ENCODE data around the gene FAM53B.
A peak's percentile ranks its signal among the peaks of the same experiment; 100 is the strongest.

The FAM53B gene

DNA sequence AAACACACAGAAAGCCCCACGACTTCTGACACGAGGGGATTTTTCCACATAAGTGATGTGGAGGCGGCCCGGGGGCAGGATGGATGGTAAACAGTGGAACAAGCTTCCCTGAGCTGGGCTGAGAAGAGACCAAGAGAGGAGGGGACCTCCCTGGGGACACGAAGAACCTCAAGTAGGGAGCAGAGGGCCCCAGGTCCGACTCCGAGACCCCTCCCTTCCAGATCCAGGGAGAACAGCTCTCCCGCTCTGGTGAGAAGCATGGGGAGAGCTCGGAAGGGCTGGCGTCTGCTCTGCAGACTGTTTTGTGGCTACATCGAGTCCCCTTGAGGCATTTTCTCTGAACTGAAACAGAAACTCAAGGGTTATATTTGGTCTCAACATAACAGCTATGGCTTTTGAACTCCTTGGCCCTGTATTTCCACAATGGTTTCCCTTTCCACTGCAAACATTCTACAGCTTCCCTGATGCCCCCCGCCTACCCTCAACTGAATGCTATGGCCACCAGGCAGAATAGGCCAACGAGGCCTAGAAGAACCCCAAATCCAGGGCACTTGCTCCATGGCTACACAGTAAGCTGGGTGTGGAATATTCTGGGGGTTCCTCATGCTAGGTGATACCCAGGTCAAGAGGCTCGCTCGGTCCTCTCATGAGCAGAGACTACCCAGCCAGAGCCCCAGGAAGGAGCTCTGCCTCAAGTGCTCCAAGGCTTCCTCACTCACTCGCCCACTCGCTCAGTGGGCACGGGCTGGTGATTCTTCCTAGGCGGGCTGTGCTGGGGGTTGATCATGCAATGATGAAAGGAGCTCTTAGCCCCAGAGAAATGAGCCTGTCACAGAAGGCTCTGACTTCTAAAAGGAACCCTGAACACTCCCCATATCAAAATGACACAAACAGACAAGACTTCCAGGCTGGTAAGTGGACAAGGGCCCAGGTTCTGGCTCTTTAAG, 47.5 kb downstream of the FAM53B start:
- DNase-seq (ENCODE audit: low spot score), result no peak

GRCh38 chr10:124695259-124695658, 48.9 kb downstream of the FAM53B start:
- no peak for DNase-seq (ENCODE audit: low spot score)

DNA sequence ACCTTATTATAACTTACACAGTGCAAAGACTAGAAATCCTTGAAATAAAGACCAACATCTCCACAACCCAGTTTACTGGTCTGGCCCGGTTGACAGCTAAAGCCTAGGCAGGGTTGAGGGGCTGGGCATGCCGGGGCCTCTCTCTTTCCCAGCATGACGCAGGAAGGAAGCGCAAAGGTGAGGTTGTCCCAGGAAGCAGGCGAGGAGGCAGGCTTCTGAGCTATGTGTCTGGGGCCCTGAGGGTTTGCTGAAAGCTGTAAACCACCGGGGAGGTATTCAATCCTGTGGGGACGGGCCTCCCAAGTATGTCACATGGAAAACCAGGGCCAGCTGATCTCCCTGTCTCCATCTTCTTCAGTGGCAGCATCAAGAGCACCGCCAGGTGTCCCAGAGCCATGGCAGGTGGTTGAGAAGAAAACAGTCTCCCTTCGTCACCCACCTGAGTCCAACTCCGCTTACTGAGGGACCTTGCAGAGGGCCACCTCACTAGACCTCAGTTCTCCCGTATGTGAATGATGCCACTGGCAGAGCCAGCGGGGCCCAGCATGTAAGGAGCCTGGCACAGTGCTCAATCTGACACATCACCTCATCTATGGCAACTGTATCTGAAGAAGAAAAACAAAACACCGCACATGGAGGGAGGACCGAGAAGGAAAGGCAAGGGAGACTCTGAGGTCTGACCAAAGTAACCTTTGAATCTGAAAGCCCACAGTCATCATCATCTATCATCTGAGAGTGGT, 49.5 kb downstream of the FAM53B start:
- no peak for DNase-seq (ENCODE audit: low spot score)

DNA sequence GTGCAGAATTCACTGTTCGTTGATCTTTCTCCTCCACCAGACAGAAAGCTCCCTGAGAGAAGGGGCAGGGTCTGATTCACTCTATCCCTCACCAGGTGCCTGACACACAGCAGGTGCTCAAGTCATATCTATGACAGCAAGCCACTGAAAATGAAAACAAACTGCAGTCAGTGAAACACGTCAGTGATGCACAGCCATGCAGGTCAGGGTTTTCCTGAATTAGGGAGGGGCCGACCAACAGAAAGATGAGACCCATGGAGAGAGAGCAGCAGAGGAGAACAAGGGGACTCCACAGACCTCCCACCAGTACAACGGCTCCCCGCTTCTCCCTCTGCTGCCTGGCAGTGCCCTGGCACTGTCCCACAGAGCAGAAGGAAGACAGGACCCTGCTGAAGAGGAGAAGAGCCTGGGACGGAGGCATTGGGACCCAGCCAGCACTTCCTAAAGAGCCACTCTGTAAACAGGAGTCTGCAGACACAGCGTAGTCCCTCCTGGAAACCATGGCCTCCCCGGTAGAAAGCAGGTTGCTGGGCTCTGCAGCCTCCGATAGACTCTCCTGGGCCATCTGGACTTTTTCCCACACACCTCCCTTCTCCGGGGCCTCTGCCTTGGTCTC, 50.3 kb downstream of the FAM53B start:
- no peak for DNase-seq (ENCODE audit: low spot score)

- DNase-seq (ENCODE audit: low spot score), result no peak
These were observed 50.8 kb downstream of the FAM53B start for GRCh38 chr10:124693396-124693795.

- DNase-seq (ENCODE audit: low spot score), result no peak
These were observed 52.1 kb downstream of the FAM53B start for GRCh38 chr10:124692100-124692446.

DNA sequence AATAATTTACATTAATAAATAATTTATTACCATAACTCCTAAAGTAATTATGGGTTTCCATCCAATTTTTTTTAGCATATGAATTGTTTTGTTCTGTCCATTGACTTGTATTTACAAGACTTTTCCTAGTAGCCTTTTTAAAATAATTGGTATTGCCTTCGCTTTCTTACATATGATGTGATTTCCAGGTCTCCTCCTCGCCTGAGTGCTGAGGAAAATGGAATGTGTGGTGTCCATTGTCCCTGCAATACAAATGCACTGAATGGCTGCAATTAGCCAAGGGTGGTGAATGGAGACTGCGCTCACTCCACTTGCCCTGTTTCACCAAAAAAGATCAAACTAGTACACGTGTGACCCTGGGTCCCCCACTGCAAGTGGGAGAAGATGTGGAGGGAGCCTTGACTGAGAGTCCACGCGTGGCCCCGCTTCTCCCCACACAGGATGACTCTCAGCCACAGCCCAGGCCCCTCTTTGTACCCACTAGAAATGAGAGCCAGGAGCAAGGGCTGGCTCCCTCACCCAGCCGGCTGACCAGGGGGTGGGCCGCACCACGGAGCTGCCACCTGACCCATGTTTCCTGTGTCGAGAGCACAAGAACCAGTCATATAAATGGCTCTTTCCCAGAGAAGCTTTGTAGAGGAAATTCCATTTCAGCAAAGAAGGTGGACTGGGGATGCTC, 52.6 kb downstream of the FAM53B start:
- no peak for DNase-seq (ENCODE audit: low spot score)

GRCh38 chr10:124691002-124691401, 53.2 kb downstream of the FAM53B start:
- DNase-seq (ENCODE audit: low spot score), result no peak

DNA sequence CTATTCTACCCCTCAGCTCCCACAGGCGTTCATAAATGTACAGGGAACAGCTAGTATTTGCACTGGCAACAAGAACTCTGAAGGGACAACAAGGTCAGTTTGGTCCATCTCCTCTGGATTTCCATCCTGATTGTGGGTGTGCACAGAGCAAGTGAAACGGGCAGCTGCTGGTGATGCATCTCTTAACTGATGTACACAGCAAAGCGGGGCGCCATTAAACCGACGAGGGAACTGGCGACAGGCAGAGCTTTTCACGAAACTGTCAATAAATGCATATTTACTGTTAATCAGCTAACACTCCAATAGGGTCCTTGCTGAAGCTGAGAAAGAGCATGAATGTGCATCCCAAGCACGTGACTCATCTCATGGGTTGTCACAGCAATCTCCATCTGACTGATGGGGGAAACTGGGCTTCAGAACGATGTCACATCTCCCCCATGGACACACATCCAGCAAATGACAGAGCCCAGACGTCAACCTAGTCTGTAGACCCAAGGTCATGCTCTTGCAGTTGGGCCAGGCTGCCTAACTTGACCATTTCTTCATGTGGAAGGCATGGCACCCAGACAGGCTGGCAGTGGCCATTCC, 54.2 kb downstream of the FAM53B start:
- no peak for DNase-seq (ENCODE audit: low spot score)

GRCh38 chr10:124688889-124689670, 55.1 kb downstream of the FAM53B start:
- DNase-seq (ENCODE audit: low spot score), result no peak

GRCh38 chr10:124688386-124688785, 55.8 kb downstream of the FAM53B start:
- no peak for DNase-seq (ENCODE audit: low spot score)

DNA sequence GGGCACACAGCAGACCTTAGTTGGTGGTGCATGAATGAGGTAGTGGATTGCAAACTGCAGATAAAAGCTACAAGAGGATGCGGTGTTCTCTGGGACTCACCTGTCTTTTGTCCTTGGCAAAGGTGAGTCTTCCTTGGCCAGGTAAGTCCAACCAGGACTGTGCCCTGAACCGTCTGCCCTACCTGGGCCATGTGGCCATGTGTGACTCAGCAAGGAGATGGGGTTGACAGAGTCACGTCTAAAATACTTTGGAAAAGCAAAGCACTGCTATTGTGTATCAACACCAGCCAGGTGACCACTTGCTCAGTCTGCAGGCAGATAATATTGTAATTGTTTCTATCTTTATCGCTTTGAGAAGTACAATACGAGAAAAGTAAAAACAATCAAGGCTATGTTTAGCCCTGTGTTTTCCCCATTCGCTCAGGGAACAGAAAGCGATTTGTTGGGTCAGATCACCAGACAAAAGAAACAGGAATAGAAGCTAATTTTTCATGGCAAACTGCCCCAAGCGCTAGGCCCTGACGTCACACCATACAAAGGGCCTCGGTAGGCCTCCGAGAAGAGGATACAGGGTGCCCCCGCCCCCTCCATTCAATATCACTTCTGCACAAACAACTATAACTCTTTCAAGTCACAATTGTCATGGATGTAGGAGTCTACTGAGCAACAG, 57.3 kb downstream of the FAM53B start:
- DNase-seq (ENCODE audit: low spot score), result no peak

DNA sequence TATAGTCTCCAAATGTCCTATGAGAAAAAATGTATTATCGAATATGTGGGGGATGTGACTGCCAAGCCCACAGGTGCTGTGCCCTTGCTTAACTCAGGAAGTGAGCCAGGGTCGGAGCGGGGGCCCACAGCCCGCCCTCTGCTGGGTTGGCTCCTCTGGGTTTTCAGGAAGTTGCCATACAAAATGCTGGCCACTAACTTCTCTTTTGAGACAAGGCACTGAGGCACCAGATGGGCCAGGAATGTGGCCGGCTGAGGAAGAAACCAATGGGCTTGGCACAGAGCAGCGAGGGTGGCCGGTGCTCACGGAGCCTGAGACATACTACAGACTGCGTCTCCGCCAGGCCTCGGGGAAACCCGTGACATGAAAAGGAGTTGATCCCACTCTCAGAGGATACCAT, 58.9 kb downstream of the FAM53B start:
- no peak for DNase-seq (ENCODE audit: low spot score)

GRCh38 chr10:124683814-124684213, 60.4 kb downstream of the FAM53B start:
- DNase-seq (ENCODE audit: low spot score), result no peak

DNA sequence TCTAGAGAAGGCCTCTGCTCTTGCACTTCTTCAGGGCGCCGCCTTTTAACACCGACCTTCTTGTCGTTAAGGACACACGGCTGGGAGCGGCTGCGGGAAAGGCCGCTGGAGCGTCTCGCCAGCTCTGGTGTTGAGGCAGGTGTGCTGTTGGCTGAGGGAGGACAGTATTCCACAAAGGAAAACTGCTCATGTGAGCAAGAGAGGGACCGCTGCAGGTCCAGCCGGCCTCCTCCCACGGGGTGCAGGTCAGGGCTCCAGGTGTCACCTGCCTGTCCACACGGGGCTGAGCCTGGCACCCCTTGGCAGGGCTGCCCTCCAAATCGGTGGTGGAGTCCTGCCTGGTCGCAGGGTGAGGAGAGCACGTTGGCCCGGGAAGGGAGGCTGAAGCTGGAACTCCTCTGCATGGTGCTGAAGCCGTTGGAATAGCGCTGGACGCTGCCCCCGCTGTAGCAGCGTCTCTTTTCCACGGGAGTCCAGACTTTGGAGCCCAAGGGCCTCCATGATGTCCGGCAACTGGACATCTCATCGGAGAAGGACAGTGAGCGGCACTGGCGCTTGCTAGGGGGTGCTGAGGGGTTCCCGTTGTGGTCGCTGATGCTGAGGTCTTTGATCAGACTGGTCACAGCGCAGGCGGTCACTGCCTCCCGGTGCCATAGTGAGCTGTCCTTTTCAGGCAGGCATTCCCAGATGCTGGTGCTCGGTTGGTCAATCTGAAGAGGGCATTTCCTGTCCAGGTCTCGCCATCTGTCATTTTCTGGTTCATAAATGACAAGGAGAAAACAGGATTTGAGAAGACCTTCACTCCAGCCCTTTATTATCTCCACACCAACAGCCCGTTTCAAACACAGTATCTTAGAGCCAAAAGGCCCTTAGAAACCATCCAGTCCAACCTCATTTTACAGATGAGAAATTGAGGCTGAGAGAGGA, 62.3 kb downstream of the FAM53B start:
- DNase-seq (ENCODE audit: low spot score), result no peak

DNA sequence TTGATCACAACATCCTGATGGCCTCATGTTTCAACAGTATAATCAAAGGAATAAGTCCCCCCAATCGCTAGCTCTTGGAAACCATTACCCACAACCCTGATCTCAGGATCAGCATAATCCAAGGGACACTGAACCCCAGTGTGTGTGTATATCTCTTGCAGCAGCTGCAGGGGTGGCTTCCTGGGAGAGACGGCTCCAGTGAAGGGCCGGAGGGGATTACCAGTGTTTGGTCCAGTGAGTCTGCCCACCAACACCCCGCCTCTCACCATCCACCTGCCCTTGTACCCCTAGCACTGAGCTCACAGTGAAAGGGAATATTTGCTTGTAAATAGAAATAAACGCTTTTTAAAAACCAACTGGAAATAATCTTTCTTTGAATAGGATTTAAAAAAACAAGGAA, 63.1 kb downstream of the FAM53B start:
- no peak for DNase-seq (ENCODE audit: low spot score)

DNA sequence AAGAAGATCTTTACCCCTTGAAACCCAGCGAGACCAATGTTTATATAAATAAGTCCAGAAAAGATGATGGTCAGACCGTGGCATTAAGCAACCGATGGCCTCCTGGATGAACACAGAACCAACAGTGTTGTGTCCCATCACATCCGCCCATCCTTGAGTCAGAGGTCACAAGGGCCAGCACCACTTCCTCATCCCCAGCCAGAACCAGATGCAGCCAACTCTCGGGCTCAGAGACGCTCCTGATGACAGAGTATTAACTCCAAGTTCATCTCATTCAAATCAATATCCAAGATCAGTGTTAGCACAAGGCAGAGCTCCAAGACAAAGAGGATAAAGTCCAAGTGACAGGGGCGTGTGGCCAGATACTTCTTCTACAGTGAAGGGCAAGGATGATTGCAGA, 63.5 kb downstream of the FAM53B start:
- DNase-seq (ENCODE audit: low spot score), result peak; percentile 86

- DNase-seq (ENCODE audit: low spot score), result no peak
These were observed 64.8 kb downstream of the FAM53B start for GRCh38 chr10:124679401-124679800.

GRCh38 chr10:124678557-124679240, 65.5 kb downstream of the FAM53B start:
- no peak for DNase-seq (ENCODE audit: low spot score)
